Measurements from ENCODE around the gene CA14. TPM values are rescaled to one million over a fixed set of nuclear protein-coding genes. Genes with fewer than 3 reads are reported as not detected.

Gene CA14
- total RNA-seq, 1 experiment from 2014 or later: not detected

DNA sequence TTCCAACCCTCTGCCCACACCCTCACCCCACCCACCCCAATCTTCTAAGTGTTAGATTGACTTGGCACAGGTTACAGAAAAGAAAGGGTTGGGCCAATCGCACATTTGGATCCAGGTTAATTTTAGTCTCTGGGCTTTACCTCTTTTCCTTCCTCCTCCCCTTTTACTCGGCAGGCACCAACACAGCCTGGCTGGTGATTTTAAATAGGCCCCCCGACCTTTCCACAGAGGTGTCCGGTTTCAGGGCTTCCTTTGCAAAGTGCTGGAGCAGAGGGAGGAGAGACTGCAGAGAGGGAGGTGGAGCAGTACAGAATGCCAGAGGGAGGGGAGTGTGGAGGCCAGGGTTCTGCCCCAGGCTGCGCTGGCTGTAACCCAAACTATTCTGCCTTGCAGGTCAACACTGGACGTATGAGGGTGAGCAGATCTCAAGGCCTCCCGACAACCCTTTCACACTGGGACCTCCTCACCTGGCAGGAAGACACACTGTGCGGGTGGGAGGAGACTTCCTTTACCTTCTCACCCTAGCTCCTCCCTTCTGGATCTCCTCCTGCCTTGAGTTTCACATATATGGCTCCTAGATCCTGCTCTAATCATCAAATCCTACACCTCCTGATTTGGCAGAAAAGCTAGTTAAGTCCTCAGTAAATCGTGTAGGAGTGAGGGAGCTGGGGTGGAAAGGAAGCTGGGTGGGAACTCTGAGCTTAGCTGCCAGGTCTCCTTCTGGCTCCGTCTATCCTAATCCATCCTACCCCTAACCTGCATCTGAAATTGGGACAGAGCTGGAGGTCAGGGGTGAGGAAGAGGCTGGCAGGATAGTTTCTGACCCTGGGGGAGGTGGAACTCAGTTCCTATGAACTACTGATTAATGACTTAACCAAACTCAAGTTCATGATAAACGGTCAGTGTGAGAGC, 2.4 kb downstream of the CA14 start:
- no TSS peak for BruUV-seq (replicated peaks)
- CTCF ChIA-PET: no interaction called here
- Histone ChIP-seq H3K36me3 (ENCODE audit: control insufficient read depth, insufficient read depth, low read length) (no peaks in the 10 kb centered on the region; the same call in 1 of the 2 replicates), H3K9me3 (ENCODE audit: control insufficient read depth, insufficient read depth, low read depth, low read length) (no peaks in the 10 kb centered on the region), H3K27ac (ENCODE audit: low read length) (no peak overlapping the region), H3K27me3 (ENCODE audit: control insufficient read depth, insufficient read depth, low read length) (no peaks in the 10 kb centered on the region), H3K4me1 (ENCODE audit: control insufficient read depth, insufficient read depth, low read length) (peaks cover 17% of the 10 kb centered on the region), H3K4me3 (ENCODE audit: low read depth in 2 of 2, low read length in 2 of 2) (no peak overlapping the region)
- no peak for ATAC-seq
- no peak for TF ChIP-seq POLR2AphosphoS5 (IDR thresholded peaks at IDR 0.05; ENCODE audit: low read depth, low read length)
- TF ChIP-seq, protein P1, sequence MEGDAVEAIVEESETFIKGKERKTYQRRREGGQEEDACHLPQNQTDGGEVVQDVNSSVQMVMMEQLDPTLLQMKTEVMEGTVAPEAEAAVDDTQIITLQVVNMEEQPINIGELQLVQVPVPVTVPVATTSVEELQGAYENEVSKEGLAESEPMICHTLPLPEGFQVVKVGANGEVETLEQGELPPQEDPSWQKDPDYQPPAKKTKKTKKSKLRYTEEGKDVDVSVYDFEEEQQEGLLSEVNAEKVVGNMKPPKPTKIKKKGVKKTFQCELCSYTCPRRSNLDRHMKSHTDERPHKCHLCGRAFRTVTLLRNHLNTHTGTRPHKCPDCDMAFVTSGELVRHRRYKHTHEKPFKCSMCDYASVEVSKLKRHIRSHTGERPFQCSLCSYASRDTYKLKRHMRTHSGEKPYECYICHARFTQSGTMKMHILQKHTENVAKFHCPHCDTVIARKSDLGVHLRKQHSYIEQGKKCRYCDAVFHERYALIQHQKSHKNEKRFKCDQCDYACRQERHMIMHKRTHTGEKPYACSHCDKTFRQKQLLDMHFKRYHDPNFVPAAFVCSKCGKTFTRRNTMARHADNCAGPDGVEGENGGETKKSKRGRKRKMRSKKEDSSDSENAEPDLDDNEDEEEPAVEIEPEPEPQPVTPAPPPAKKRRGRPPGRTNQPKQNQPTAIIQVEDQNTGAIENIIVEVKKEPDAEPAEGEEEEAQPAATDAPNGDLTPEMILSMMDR (IDR thresholded peaks at IDR 0.05): no peak
- TF ChIP-seq TCF7L2 (IDR thresholded peaks at IDR 0.05; ENCODE audit: low read depth, low read length): no peak
- TF ChIP-seq, protein P2, sequence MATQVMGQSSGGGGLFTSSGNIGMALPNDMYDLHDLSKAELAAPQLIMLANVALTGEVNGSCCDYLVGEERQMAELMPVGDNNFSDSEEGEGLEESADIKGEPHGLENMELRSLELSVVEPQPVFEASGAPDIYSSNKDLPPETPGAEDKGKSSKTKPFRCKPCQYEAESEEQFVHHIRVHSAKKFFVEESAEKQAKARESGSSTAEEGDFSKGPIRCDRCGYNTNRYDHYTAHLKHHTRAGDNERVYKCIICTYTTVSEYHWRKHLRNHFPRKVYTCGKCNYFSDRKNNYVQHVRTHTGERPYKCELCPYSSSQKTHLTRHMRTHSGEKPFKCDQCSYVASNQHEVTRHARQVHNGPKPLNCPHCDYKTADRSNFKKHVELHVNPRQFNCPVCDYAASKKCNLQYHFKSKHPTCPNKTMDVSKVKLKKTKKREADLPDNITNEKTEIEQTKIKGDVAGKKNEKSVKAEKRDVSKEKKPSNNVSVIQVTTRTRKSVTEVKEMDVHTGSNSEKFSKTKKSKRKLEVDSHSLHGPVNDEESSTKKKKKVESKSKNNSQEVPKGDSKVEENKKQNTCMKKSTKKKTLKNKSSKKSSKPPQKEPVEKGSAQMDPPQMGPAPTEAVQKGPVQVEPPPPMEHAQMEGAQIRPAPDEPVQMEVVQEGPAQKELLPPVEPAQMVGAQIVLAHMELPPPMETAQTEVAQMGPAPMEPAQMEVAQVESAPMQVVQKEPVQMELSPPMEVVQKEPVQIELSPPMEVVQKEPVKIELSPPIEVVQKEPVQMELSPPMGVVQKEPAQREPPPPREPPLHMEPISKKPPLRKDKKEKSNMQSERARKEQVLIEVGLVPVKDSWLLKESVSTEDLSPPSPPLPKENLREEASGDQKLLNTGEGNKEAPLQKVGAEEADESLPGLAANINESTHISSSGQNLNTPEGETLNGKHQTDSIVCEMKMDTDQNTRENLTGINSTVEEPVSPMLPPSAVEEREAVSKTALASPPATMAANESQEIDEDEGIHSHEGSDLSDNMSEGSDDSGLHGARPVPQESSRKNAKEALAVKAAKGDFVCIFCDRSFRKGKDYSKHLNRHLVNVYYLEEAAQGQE (IDR thresholded peaks at IDR 0.05; ENCODE audit: insufficient read depth in 1 of 2, low read depth in 2 of 2, low read length in 1 of 2): no peak
- no peak for TF ChIP-seq SIN3A (IDR thresholded peaks at IDR 0.05; ENCODE audit: borderline replicate concordance, insufficient read depth, low read depth, low read length)
- POLR2A ChIA-PET: no interaction called here
- intact Hi-C loops (cut with micrococcal nuclease; ENCODE audit: unreplicated experiment): no loop called here
- no peak for DNase-seq (ENCODE audit: low read depth, low spot score)
- in situ Hi-C loops (cut with HindIII; ENCODE audit: low pct_unique_long_range_greater_than_20kb, low sequenced_read_pairs): no loop called here

DNA sequence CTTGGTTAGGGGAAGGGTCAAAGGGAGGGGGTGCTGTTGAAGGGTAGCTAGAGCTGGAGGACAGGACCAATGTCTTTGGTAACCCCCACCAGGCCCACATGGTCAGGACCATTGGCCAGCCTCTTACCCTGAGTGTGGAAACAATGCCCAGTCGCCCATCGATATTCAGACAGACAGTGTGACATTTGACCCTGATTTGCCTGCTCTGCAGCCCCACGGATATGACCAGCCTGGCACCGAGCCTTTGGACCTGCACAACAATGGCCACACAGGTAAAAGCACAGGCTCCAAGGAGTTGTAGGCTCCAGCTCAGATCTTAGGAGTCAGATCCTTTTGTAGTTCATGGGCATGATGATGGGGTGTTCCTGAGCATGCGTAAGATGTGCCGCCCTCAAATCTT, 3.8 kb downstream of the CA14 start:
- Histone ChIP-seq H3K36me3 (ENCODE audit: control insufficient read depth, insufficient read depth, low read length) (peaks cover 5% of the 10 kb centered on the region), H3K4me3 (ENCODE audit: low read depth in 2 of 2, low read length in 2 of 2) (no peak overlapping the region), H3K27ac (ENCODE audit: low read length) (no peak overlapping the region), H3K27me3 (ENCODE audit: control insufficient read depth, insufficient read depth, low read length) (no peaks in the 10 kb centered on the region), H3K9me3 (ENCODE audit: control insufficient read depth, insufficient read depth, low read depth, low read length) (no peaks in the 10 kb centered on the region), H3K4me1 (ENCODE audit: control insufficient read depth, insufficient read depth, low read length) (peaks cover 12% of the 10 kb centered on the region)
- TF ChIP-seq, protein P1 (IDR thresholded peaks at IDR 0.05): no peak
- TF ChIP-seq, protein P2 (IDR thresholded peaks at IDR 0.05; ENCODE audit: insufficient read depth in 1 of 2, low read depth in 2 of 2, low read length in 1 of 2): no peak
- no peak for TF ChIP-seq POLR2AphosphoS5 (IDR thresholded peaks at IDR 0.05; ENCODE audit: low read depth, low read length)
- TF ChIP-seq SIN3A (IDR thresholded peaks at IDR 0.05; ENCODE audit: borderline replicate concordance, insufficient read depth, low read depth, low read length): no peak
- TF ChIP-seq TCF7L2 (IDR thresholded peaks at IDR 0.05; ENCODE audit: low read depth, low read length): no peak
- DNase-seq (ENCODE audit: low read depth, low spot score) (no peak), ATAC-seq (no peak)
- BruUV-seq (replicated peaks): no TSS peak
- intact Hi-C loops (cut with micrococcal nuclease; ENCODE audit: unreplicated experiment) (no loop called here), in situ Hi-C loops (cut with HindIII; ENCODE audit: low pct_unique_long_range_greater_than_20kb, low sequenced_read_pairs) (no loop called here)
- ChIA-PET CTCF (no interaction called here), POLR2A (interaction anchor here (0.6 kb wide), 1 partner anchor 124 kb away, joined by 3 read pairs; no protein-coding TSS in a partner anchor)

All from Panc1 (cell line).